Natural killer cell (primary cell): ENCODE data around the gene ZNF548. TPM values are rescaled to one million over a fixed set of nuclear protein-coding genes. Genes with fewer than 3 reads are reported as not detected.

ENCODE experiments used
- ATAC-seq, 3 donors: fragments of 150-1000 bp in 2 of 3; fragments of 200-7000 bp in 1 of 3; cut with Tn5 transposase; 1 replicate in 1 of 3; 2 replicates in 2 of 3; pipeline ENCODE4 v1.10.0; 2021; ENCODE audit warnings: mild to moderate bottlenecking in 2 of 3, moderate library complexity in 2 of 3
- DNase-seq, 2 donors: peaks; one replicate each; pipeline versions ENCODE4 v3.0.0 to v3.0.0-alpha.2; 2013 to 2021; ENCODE audit warnings: mixed read lengths in 1 of 2
- H3K27ac ChIP-seq: one replicate; pipeline ENCODE4 v1.5.1; 2013; ENCODE audit warnings: mild to moderate bottlenecking, low read length
- H3K27me3 ChIP-seq: one replicate; pipeline ENCODE4 v1.6.1; 2013; ENCODE audit warnings: low read length; ENCODE audit not compliant: control insufficient read depth, insufficient read depth
- H3K36me3 ChIP-seq: one replicate; pipeline ENCODE4 v1.6.1; 2013; ENCODE audit warnings: low read length; ENCODE audit not compliant: control insufficient read depth, insufficient read depth
- H3K4me1 ChIP-seq: one replicate; pipeline ENCODE4 v1.6.1; 2013; ENCODE audit warnings: low read length; ENCODE audit not compliant: control insufficient read depth, insufficient read depth
- H3K4me3 ChIP-seq: one replicate; pipeline ENCODE4 v1.5.1; 2013; ENCODE audit warnings: low read length
- H3K9me3 ChIP-seq: one replicate; pipeline ENCODE4 v1.6.1; 2013; ENCODE audit warnings: low read length; ENCODE audit not compliant: control insufficient read depth, insufficient read depth
- H3K27ac Mint-ChIP-seq, 2 donors: one replicate each; pipeline ENCODE4 v1.8.0; 2022; ENCODE audit warnings: mild to moderate bottlenecking in 2 of 2, mixed read lengths in 2 of 2, moderate library complexity in 1 of 2
- H3K27me3 Mint-ChIP-seq, 2 donors: one replicate each; pipeline ENCODE4 v1.8.0; 2022; ENCODE audit warnings: low read depth in 2 of 2, mixed read lengths in 2 of 2
- H3K36me3 Mint-ChIP-seq: one replicate; pipeline ENCODE4 v1.8.0; 2022; ENCODE audit warnings: mixed read lengths
- H3K4me1 Mint-ChIP-seq, 2 donors: one replicate each; pipeline ENCODE4 v1.8.0; 2022; ENCODE audit warnings: mixed read lengths in 2 of 2
- H3K4me3 Mint-ChIP-seq: one replicate; pipeline ENCODE4 v1.8.0; 2022; ENCODE audit warnings: mild to moderate bottlenecking, moderate library complexity, mixed read lengths
- H3K9me3 Mint-ChIP-seq, 2 donors: one replicate each; pipeline ENCODE4 v1.8.0; 2022; ENCODE audit warnings: mixed read lengths in 2 of 2
- CTCF ChIP-seq: fragments of 200-600 bp; IDR thresholded peaks from one replicate; pipeline ENCODE4 v1.8.0; 2022; ENCODE audit warnings: antibody characterized with exemption
- WGBS: methylation state at CpG from one replicate; pipeline ENCODE4 v1.1.7; 2013; ENCODE audit warnings: missing lambda C conversion rate; ENCODE audit not compliant: insufficient coverage; 5-methylcytosine and 5-hydroxymethylcytosine counted together
- intact Hi-C: fragments of 100-400 bp; cut with micrococcal nuclease; formaldehyde crosslinking; loops from one replicate; pipeline ENCODE4 v1.14.2; 2022
- total RNA-seq, 4 donors: library from RNA; stranded (reverse); fragments of 120-200 nt in 1 of 4; gene quantifications; one replicate each; pipeline versions ENCODE4 v1.2.3 to v1.2.4, GENCODE V29; 2013 to 2022

Gene ZNF548
- total RNA-seq, 3 donors from 2014 or later (not counting 1 experiment from before 2014, with no cell fraction given): 75.5 to 104 (median 96.9) TPM

DNA sequence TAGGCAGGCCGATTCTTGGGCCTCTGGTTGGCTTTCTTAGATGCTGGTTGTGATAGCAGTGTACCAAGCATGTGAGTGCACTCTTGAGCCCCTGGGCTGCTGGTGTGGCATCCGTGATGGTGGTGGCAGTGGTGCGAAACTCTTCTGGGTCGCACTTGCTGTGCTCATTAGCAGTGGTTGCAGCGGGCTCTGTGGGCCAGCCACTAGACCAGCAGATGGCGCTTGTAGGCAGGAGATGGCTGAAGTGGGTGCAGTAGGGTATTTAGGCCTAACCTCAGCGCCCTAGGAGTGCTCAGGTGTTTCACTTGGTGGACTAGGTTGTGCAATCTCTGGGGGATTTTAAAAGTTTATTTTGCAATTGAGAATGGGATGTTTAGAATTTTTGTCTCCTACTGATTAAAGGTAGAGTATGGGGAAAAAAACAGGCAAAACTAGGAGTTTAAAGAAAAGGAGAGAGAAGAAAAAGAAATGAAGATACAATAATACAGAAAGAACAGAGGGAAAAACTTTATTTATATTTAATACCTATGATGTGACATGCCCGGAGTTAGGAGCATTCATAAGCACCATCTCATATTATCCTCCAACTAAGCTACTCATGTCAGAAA, 17.0 kb downstream of the ZNF548 start:
- H3K27ac ChIP-seq: no peak overlapping the region
- intact Hi-C loops: loop anchor here (1.0 kb wide), 1 partner anchor 749 kb away; no protein-coding TSS in a partner anchor
- Mint-ChIP-seq H3K4me3 (no peak overlapping the region), H3K36me3 (no peaks in the 10 kb centered on the region), H3K9me3 (no peaks in the 10 kb centered on the region), H3K4me1 (peaks cover 16 to 19% of the 10 kb centered on the region in 2 donors), H3K27ac (no peak overlapping the region), H3K27me3 (no peaks in the 10 kb centered on the region)
- peaks cover 12% of the 10 kb centered on the region for H3K4me1 ChIP-seq
- H3K36me3 ChIP-seq: no peaks in the 10 kb centered on the region
- 13% methylated on average over 7 of the region's 8 CpGs for WGBS
- ATAC-seq (peak in 2 of 3 donors; percentile 29 to 32), DNase-seq (peak; percentile 56 to 80)
- no peak overlapping the region for H3K4me3 ChIP-seq
- no peaks in the 10 kb centered on the region for H3K9me3 ChIP-seq
- no peaks in the 10 kb centered on the region for H3K27me3 ChIP-seq
- TF ChIP-seq CTCF: peak; percentile 72

- peaks cover 18% of the 10 kb centered on the region for H3K4me1 ChIP-seq
- H3K27ac Mint-ChIP-seq: peak within 1 kb of the TSS; percentile 84
- H3K27me3 ChIP-seq: no peaks in the 10 kb centered on the region
- peaks cover 15% of the 10 kb centered on the region for H3K36me3 ChIP-seq
- DNase-seq (peak; percentile 84 to 96), ATAC-seq (peak; percentile 99 to 100 (median 100))
- peaks cover 0 to 3% of the 10 kb centered on the region in 2 donors for H3K9me3 Mint-ChIP-seq
- no peak for TF ChIP-seq CTCF
- no peaks in the 10 kb centered on the region for H3K27me3 Mint-ChIP-seq
- H3K4me3 Mint-ChIP-seq: peak within 1 kb of the TSS; percentile 94
- peak within 1 kb of the TSS; percentile 62 for H3K27ac ChIP-seq
- H3K36me3 Mint-ChIP-seq: peaks cover 13% of the 10 kb centered on the region
- WGBS: under 1% methylated on average over 55 of the region's 55 CpGs
- H3K9me3 ChIP-seq: no peaks in the 10 kb centered on the region
- peak within 1 kb of the TSS; percentile 86 for H3K4me3 ChIP-seq
- intact Hi-C loops: loop anchor here (1.0 to 5.0 kb wide), 7 partner anchors 22 to 744 kb away; partner anchors contain the start of genes TRAPPC2B, ZNF304, ZNF460 and ZNF547
- H3K4me1 Mint-ChIP-seq: peaks cover 29 to 37% of the 10 kb centered on the region in 2 donors
Measured at GRCh38 chr19:57410877-57411671, 21.4 kb downstream of the ZNF548 start, which contains the start of gene ZNF17. ZNF17 (plus strand) TSS chr19:57411161; CDS start chr19:57413616, 2,455 bp downstream.

GRCh38 chr19:57419439-57419838, 29.8 kb downstream of the ZNF548 start:
- H3K4me3 Mint-ChIP-seq: no peak overlapping the region
- intact Hi-C loops: no loop called here
- Histone ChIP-seq H3K36me3 (peaks cover 42% of the 10 kb centered on the region), H3K27me3 (no peaks in the 10 kb centered on the region), H3K4me3 (no peak overlapping the region), H3K9me3 (peaks cover 33% of the 10 kb centered on the region), H3K27ac (no peak overlapping the region), H3K4me1 (no peaks in the 10 kb centered on the region)
- TF ChIP-seq CTCF: no peak
- no peaks in the 10 kb centered on the region for H3K27me3 Mint-ChIP-seq
- peaks cover 0 to 13% of the 10 kb centered on the region in 2 donors for H3K4me1 Mint-ChIP-seq
- peaks cover 3 to 9% of the 10 kb centered on the region in 2 donors for H3K9me3 Mint-ChIP-seq
- 100% methylated on average over 4 of the region's 4 CpGs for WGBS
- H3K36me3 Mint-ChIP-seq: peaks cover 66% of the 10 kb centered on the region
- ATAC-seq (no peak), DNase-seq (no peak)
- no peak overlapping the region for H3K27ac Mint-ChIP-seq
